Esophagus squamous epithelium (tissue), 4 donors: Measurements from ENCODE around the gene GALNTL6.

Source experiments
- POLR2A ChIP-seq, 4 donors: fragments of 450-650 bp; IDR thresholded peaks; one replicate each; pipeline ENCODE4 v1.6.1; 2017; ENCODE audit warnings: antibody characterized with exemption in 4 of 4, mild to moderate bottlenecking in 4 of 4, moderate library complexity in 3 of 4
- TF ChIP-seq, protein P1 (sequence below), 6 experiments: fragments of 450-650 bp in 4 of 6; fragments of 200-600 bp in 2 of 6; sonication (generic) in 2 of 6; IDR thresholded peaks; one replicate each; pipeline ENCODE4 v1.5.1; 2016 to 2019; ENCODE audit warnings: antibody characterized with exemption in 6 of 6, mild to moderate bottlenecking in 4 of 6, moderate library complexity in 4 of 6

DNA sequence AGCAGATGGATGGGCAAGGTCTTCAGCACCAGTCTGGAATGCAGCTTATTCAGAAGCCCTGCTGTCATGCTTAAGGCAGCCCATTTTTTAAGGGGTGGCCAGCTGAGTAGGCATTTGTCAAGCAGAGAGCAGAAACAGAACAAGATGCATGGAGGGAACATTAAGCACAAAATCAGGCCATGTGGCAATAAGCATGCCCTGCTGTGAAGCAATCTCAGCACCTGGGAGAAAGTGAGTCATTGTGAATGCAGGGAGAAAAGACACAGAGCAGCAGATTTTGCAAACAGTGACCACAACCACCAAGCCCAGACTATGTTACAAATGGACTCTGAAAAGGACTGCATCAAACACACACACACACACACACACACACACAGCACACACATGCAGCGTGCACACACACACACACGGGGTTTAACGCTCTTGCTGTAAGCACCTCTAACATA lies 1261.3 kb downstream of the GALNTL6 start:
- TF ChIP-seq, protein P1, sequence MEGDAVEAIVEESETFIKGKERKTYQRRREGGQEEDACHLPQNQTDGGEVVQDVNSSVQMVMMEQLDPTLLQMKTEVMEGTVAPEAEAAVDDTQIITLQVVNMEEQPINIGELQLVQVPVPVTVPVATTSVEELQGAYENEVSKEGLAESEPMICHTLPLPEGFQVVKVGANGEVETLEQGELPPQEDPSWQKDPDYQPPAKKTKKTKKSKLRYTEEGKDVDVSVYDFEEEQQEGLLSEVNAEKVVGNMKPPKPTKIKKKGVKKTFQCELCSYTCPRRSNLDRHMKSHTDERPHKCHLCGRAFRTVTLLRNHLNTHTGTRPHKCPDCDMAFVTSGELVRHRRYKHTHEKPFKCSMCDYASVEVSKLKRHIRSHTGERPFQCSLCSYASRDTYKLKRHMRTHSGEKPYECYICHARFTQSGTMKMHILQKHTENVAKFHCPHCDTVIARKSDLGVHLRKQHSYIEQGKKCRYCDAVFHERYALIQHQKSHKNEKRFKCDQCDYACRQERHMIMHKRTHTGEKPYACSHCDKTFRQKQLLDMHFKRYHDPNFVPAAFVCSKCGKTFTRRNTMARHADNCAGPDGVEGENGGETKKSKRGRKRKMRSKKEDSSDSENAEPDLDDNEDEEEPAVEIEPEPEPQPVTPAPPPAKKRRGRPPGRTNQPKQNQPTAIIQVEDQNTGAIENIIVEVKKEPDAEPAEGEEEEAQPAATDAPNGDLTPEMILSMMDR (IDR thresholded peaks at IDR 0.05): no peak
- no peak for TF ChIP-seq POLR2A (IDR thresholded peaks at IDR 0.05)
